Kidney (tissue), 14 donors: ENCODE measurements around the gene PSMD7. TPM values are rescaled to one million over a fixed set of nuclear protein-coding genes. Genes with fewer than 3 reads are reported as not detected.

Experiments
- DNase-seq, 5 donors: peaks; one replicate each; pipeline ENCODE4 v3.0.0-alpha.2; 2013 to 2020
- FAIRE-seq: peaks from 2 replicates; lab custom pipeline; 2012; peaks lifted over from hg19 to GRCh38; lab: Jason Lieb, UNC
- H3K27ac ChIP-seq, 2 donors: one replicate each; pipeline ENCODE4 v1.7.0; 2013; ENCODE audit warnings: low read depth in 2 of 2, low read length in 2 of 2, inconsistent platforms in 1 of 2
- H3K27me3 ChIP-seq: one replicate; pipeline ENCODE4 v1.7.1; 2013; ENCODE audit warnings: low read length, inconsistent platforms; ENCODE audit not compliant: control insufficient read depth, insufficient read depth
- H3K36me3 ChIP-seq, 3 donors: one replicate each; pipeline versions ENCODE4 v1.7.0 to v1.7.1; 2013; ENCODE audit warnings: low read length in 3 of 3, control low read depth in 1 of 3, inconsistent platforms in 1 of 3; ENCODE audit not compliant: insufficient read depth in 3 of 3, control insufficient read depth in 2 of 3
- H3K4me1 ChIP-seq, 3 donors: one replicate each; pipeline versions ENCODE4 v1.7.0 to v1.7.1; 2013; ENCODE audit warnings: low read length in 3 of 3, inconsistent platforms in 1 of 3, low read depth in 1 of 3; ENCODE audit not compliant: control insufficient read depth in 2 of 3, insufficient read depth in 2 of 3
- H3K4me3 ChIP-seq, 3 donors: one replicate each; pipeline versions ENCODE4 v1.7.0 to v1.8.1; 2013; ENCODE audit warnings: low read length in 3 of 3, control low read depth in 1 of 3, inconsistent platforms in 1 of 3
- H3K9ac ChIP-seq, 3 donors: one replicate each; pipeline versions ENCODE4 v1.7.0 to v1.7.1; 2013; ENCODE audit warnings: low read length in 3 of 3, control low read depth in 1 of 3, inconsistent platforms in 1 of 3
- H3K9me3 ChIP-seq, 3 donors: one replicate each; pipeline versions ENCODE4 v1.7.0 to v1.7.1; 2013; ENCODE audit warnings: low read length in 3 of 3, control low read depth in 1 of 3, inconsistent platforms in 1 of 3; ENCODE audit not compliant: control insufficient read depth in 2 of 3, insufficient read depth in 1 of 3
- CTCF ChIP-seq: IDR thresholded peaks from 3 replicates; pipeline ENCODE4 v1.5.1; 2012; ENCODE audit warnings: mild to moderate bottlenecking, moderate library complexity, borderline replicate concordance; ENCODE audit not compliant: insufficient read depth; ENCODE audit errors: extremely low read depth
- intact Hi-C: fragments of 100-400 bp; cut with DNase I; formaldehyde crosslinking; loops from one replicate; pipeline ENCODE4 v1.11.1; 2022
- polyA plus RNA-seq: library from polyadenylated mRNA; stranded (reverse); fragments of 350-450 nt; fragmentation: Illumina TruSeq; extraction: RNeasy Lipid Tissue Mini Kit (QIAGEN cat#74804); gene quantifications from one replicate; pipeline ENCODE4 v1.2.3, GENCODE V29; 2014; ENCODE audit warnings: low read depth, low replicate concordance; ENCODE audit not compliant: insufficient read depth
- total RNA-seq: library from RNA; stranded (reverse); fragmentation: NEBNext Ultra II Directional; extraction: Animal tissue kit (Norgen Biotek cat#: 25700); gene quantifications from one replicate; pipeline ENCODE4 v1.2.1, GENCODE V29; 2021
- donor health status: control.
- donor health status: control.
- donor health status: control.
- donor health status: control.
- donor health status: control.
- donor health status: DM: yes; HTN: yes; CAD: no.
- donor health status: Normal renal cell carcinoma (clear cell type).

PSMD7 gene
- total and polyA plus RNA-seq, 2 donors from 2014 or later: 60.7 to 69.6 TPM

GRCh38 chr16:74252329-74252728 lies 44.3 kb upstream of the PSMD7 start:
- FAIRE-seq: no peak

GRCh38 chr16:74253161-74253938 lies 43.3 kb upstream of the PSMD7 start:
- Histone ChIP-seq H3K36me3 (no peaks in the 10 kb centered on the region), H3K4me1 (no peaks in the 10 kb centered on the region), H3K4me3 (no peak overlapping the region), H3K27me3 (no peaks in the 10 kb centered on the region), H3K9ac (no peak overlapping the region), H3K9me3 (no peaks in the 10 kb centered on the region), H3K27ac (no peak overlapping the region)
- intact Hi-C loops: no loop called here
- FAIRE-seq (no peak), DNase-seq (no peak)
- no peak for TF ChIP-seq CTCF

More at GRCh38 chr16:74252329-74252728, 44.3 kb upstream of the PSMD7 start:
- Histone ChIP-seq H3K27me3 (no peaks in the 10 kb centered on the region), H3K4me3 (no peak overlapping the region), H3K4me1 (no peaks in the 10 kb centered on the region), H3K9ac (no peak overlapping the region), H3K9me3 (no peaks in the 10 kb centered on the region), H3K27ac (no peak overlapping the region), H3K36me3 (no peaks in the 10 kb centered on the region)
- no peak for TF ChIP-seq CTCF
- intact Hi-C loops: no loop called here
- no peak for DNase-seq

- no peak for TF ChIP-seq CTCF
- intact Hi-C loops: no loop called here
- Histone ChIP-seq H3K9me3 (no peaks in the 10 kb centered on the region), H3K4me1 (no peaks in the 10 kb centered on the region), H3K27me3 (no peaks in the 10 kb centered on the region), H3K36me3 (no peaks in the 10 kb centered on the region), H3K27ac (no peak overlapping the region), H3K4me3 (no peak overlapping the region), H3K9ac (no peak overlapping the region)
- FAIRE-seq (no peak), DNase-seq (no peak)
These were observed 39.6 kb upstream of the PSMD7 start for GRCh38 chr16:74257061-74257460.
